Cardiac atrium fibroblast (primary cell): ENCODE data around the gene LRRD1. TPM values are rescaled to one million over a fixed set of nuclear protein-coding genes. Genes with fewer than 3 reads are reported as not detected.

Experiments used
- total RNA-seq: library from RNA; depleted of rRNA; stranded (reverse); fragments of >200 nt; gene quantifications from 2 replicates; pipeline ENCODE4 v1.2.3, GENCODE V29; 2015

LRRD1 gene
- not detected in 2 replicates for total RNA-seq

GRCh38 chr7:92178928-92179924, at the start of gene LRRD1:
TSS of gene LRRD1 (minus strand) at chr7:92179142. CDS start at chr7:92165202, 13,940 bp downstream.

GRCh38 chr7:92134271-92135051, 44.5 kb downstream of the LRRD1 start, which contains the start of gene CYP51A1:
TSS of gene CYP51A1 (minus strand) at chr7:92134477. CDS start at chr7:92134364, 113 bp downstream.

Other genes with a start within 250 kb of the LRRD1 start
- 17.8 and 17.9 TPM in 2 replicates for gene AKAP9, start 238.3 kb downstream of the LRRD1 start, total RNA-seq
- 116 and 171 TPM in 2 replicates for gene CYP51A1, start 44.7 kb downstream of the LRRD1 start, total RNA-seq
- gene KRIT1, start 66.8 kb upstream of the LRRD1 start, total RNA-seq, result 26.1 and 36.5 TPM in 2 replicates
- 16.2 and 29.3 TPM in 2 replicates for gene ANKIB1, start 66.8 kb upstream of the LRRD1 start, total RNA-seq